NT2/D1 (cell line): Measurements from ENCODE around the gene OVOL1.
A peak's percentile ranks its signal among the peaks of the same experiment; 100 is the strongest.

Experiments
- DNase-seq: peaks from one replicate; pipeline ENCODE4 v3.0.0-alpha.2; 2011; ENCODE audit warnings: low read depth, low spot score
- H3K27me3 ChIP-seq: 2 replicates; pipeline ENCODE4 v1.6.0; 2011; ENCODE audit warnings: mild to moderate bottlenecking; ENCODE audit not compliant: insufficient read length, insufficient read depth
- H3K36me3 ChIP-seq: 2 replicates; pipeline ENCODE4 v1.6.1; 2011; ENCODE audit warnings: mild to moderate bottlenecking, low read length, mixed read lengths; ENCODE audit not compliant: insufficient read depth, insufficient read length
- H3K4me1 ChIP-seq: 2 replicates; pipeline ENCODE4 v1.5.1; 2011; ENCODE audit not compliant: insufficient read depth, insufficient read length
- H3K4me3 ChIP-seq: 2 replicates; pipeline ENCODE4 v1.5.1; 2011; ENCODE audit warnings: low read depth; ENCODE audit not compliant: insufficient read length
- H3K9ac ChIP-seq: 2 replicates; pipeline ENCODE4 v1.6.0; 2011; ENCODE audit warnings: low read depth; ENCODE audit not compliant: insufficient read length
- H3K9me3 ChIP-seq: 2 replicates; pipeline ENCODE4 v1.5.1; 2011; ENCODE audit warnings: mild to moderate bottlenecking, low read length; ENCODE audit not compliant: insufficient read depth
- SUZ12 ChIP-seq: IDR thresholded peaks from 2 replicates; pipeline ENCODE4 v1.6.1; 2011; ENCODE audit not compliant: insufficient read length, insufficient read depth; ENCODE audit errors: extremely low read depth
- YY1 ChIP-seq: IDR thresholded peaks from 2 replicates; pipeline ENCODE4 v1.6.1; 2011; ENCODE audit not compliant: insufficient read length, insufficient read depth
- ZNF274 ChIP-seq: IDR thresholded peaks from 2 replicates; pipeline ENCODE4 v1.6.1; 2011; ENCODE audit warnings: mild to moderate bottlenecking, low read depth, low read length

Gene OVOL1

GRCh38 chr11:65811764-65812475 lies 25.1 kb downstream of the OVOL1 start:
- no peaks in the 10 kb centered on the region for H3K36me3 ChIP-seq
- no peak overlapping the region for H3K4me3 ChIP-seq
- TF ChIP-seq ZNF274 = no peak
- no peak for TF ChIP-seq SUZ12
- no peak for TF ChIP-seq YY1
- no peaks in the 10 kb centered on the region for H3K9me3 ChIP-seq
- H3K9ac ChIP-seq = peak overlapping the region; percentile 21
- peaks cover 4% of the 10 kb centered on the region for H3K4me1 ChIP-seq
- no peak for DNase-seq
- no peaks in the 10 kb centered on the region for H3K27me3 ChIP-seq

GRCh38 chr11:65814131-65814985 lies 27.5 kb downstream of the OVOL1 start:
- no peaks in the 10 kb centered on the region for H3K36me3 ChIP-seq
- DNase-seq = no peak
- H3K9ac ChIP-seq = no peak overlapping the region
- peaks cover 7% of the 10 kb centered on the region; the same call in 1 of the 2 replicates for H3K9me3 ChIP-seq
- TF ChIP-seq ZNF274 (no peak), YY1 (no peak), SUZ12 (no peak)
- H3K4me3 ChIP-seq = no peak overlapping the region
- peaks cover 4% of the 10 kb centered on the region for H3K4me1 ChIP-seq
- H3K27me3 ChIP-seq = peaks cover 9% of the 10 kb centered on the region

GRCh38 chr11:65814986-65815565 lies 28.2 kb downstream of the OVOL1 start:
- H3K9ac ChIP-seq = no peak overlapping the region
- H3K9me3 ChIP-seq = peaks cover 7% of the 10 kb centered on the region; the same call in 1 of the 2 replicates
- H3K27me3 ChIP-seq = peaks cover 9% of the 10 kb centered on the region
- no peak for TF ChIP-seq ZNF274
- no peak for TF ChIP-seq SUZ12
- no peak for TF ChIP-seq YY1
- no peak overlapping the region for H3K4me3 ChIP-seq
- DNase-seq = no peak
- H3K4me1 ChIP-seq = peaks cover 4% of the 10 kb centered on the region
- no peaks in the 10 kb centered on the region for H3K36me3 ChIP-seq

- Histone ChIP-seq H3K27me3 (peaks cover 9% of the 10 kb centered on the region), H3K9ac (no peak overlapping the region), H3K9me3 (peaks cover 7% of the 10 kb centered on the region; the same call in 1 of the 2 replicates), H3K4me3 (no peak overlapping the region), H3K36me3 (no peaks in the 10 kb centered on the region), H3K4me1 (peaks cover 3% of the 10 kb centered on the region)
- DNase-seq = no peak
- TF ChIP-seq YY1 = no peak
Measured at GRCh38 chr11:65816696-65817095, 29.8 kb downstream of the OVOL1 start.

- Histone ChIP-seq H3K27me3 (peaks cover 9% of the 10 kb centered on the region), H3K36me3 (no peaks in the 10 kb centered on the region), H3K9ac (peak overlapping the region; percentile 84), H3K4me3 (peak overlapping the region; percentile 71), H3K4me1 (peaks cover 3% of the 10 kb centered on the region), H3K9me3 (peaks cover 7% of the 10 kb centered on the region; the same call in 1 of the 2 replicates)
- no peak for DNase-seq
- TF ChIP-seq ZNF274 (no peak), YY1 (no peak), SUZ12 (no peak)
Measured at GRCh38 chr11:65817312-65817834, 30.5 kb downstream of the OVOL1 start.

GRCh38 chr11:65817835-65818680 lies 31.2 kb downstream of the OVOL1 start:
- TF ChIP-seq ZNF274 = no peak
- TF ChIP-seq YY1 = no peak
- Histone ChIP-seq H3K9me3 (peaks cover 7% of the 10 kb centered on the region; the same call in 1 of the 2 replicates), H3K4me3 (peak overlapping the region; percentile 71), H3K4me1 (peaks cover 3% of the 10 kb centered on the region), H3K27me3 (peaks cover 9% of the 10 kb centered on the region), H3K36me3 (no peaks in the 10 kb centered on the region), H3K9ac (peak overlapping the region; percentile 84)
- DNase-seq = peak; percentile 85
